ENCODE results near the gene CDH22.

Gene CDH22

GRCh38 chr20:46188866-46189541 is 119.3 kb downstream of the CDH22 start:
- no peak for DNase-seq

GRCh38 chr20:46186210-46186609 is 122.1 kb downstream of the CDH22 start:
- no peak for DNase-seq

DNA sequence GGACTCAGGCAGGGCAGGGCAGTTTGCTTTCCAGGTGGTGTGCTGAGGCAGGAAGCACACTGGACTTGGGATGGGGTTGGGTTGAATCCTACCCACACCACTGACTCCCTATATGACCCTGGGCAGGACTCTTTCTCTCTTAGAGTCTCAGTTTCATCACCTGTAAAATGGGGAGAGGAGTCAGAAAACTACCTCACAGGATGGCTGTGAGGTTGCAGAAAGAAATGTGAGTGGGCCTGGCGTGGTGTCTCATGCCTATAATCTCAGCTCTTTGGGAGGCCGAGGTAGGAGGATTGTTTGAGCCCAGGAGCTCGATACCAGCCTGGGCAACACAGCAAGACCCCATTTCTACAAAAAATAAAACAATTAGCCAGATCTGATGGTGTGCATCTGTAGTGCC is 122.9 kb downstream of the CDH22 start:
- DNase-seq, result no peak

GRCh38 chr20:46183768-46184167 is 124.5 kb downstream of the CDH22 start:
- DNase-seq, result no peak

DNA sequence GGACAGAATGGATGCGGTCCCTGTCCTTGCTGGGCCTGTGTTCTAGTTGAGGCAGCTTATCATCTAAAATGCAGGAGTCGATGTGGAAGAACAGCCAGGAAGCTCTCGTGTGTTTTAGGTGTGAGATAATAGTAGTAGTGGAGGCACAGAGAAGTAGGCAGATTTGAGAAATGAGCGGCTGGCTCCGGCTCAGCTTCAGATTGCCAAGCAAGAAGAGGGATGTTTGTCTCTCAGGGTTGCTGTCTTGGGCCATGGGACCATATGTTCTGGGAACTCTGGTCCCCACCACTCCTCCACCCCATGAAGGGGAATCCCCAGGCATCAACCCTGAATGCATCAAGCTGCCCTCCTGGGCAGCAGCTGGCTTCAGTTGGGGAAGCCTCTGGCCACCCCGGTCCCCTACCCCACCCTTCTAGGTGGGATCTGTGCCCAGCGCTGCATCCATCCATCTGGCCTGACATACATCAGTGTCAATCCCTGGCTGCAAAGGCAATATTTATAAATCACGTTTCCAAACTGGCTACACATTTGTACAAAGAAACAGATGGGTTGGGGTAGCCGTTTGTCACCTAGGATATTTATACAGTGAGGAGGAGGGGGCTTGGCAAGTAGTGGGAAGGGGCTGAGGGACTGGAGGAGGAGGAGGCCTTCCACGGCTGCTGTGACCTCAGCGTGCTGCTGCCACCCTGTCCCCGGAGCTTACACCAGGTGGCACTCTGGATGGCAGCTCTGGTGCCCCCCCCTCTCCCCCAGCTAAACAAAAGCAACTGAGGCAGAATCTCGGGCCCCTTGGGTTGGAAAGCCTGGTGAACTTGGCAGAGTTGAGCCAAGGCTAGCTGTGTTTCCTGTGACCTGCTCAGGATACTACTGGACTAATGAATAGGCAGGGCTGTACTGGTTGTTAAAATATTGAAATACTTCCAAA is 125.8 kb downstream of the CDH22 start:
- no peak for DNase-seq

- DNase-seq, result no peak
Measured at GRCh38 chr20:46179862-46180261, 128.4 kb downstream of the CDH22 start.

DNA sequence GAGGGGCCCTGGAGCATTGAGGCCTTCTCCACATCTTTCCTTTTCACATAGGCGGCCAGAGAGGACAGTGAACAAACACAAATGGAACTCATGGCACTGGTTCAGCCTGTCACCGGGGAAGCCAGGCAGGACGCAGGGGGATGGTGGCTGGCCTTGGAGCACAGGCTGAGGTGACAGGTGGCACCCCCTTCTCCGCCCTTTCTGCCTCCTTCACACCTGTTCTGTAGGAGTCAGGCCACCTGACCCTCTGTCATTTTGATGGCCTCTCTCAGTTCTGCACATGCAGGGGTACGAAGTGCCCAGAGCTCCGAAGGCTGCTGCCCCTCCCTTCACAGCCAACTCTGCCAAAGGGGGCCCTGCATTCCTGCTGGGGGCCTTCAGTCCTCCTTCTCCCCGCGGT is 129.4 kb downstream of the CDH22 start:
- DNase-seq, result no peak

DNA sequence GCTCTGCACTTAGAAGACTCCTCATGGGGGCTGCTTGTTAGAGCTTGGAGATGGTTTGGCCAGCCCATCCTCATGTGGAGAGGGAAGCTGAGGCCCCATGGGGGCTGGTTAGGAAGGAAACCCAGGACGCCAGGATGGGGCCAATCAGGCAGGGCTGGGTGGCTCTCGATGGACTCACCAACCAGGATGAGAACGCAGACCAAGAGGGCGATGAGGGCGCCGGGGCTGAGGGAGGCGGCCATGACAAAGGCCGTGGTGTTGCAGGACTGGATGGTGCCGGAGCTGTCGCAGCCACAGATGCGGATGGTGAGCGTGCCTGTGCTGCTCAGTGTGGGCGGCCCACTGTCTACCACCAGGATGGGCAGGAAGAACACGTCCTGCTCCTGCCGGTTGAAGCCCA is 130.5 kb downstream of the CDH22 start:
- no peak for DNase-seq

GRCh38 chr20:46176739-46177378 is 131.4 kb downstream of the CDH22 start:
- DNase-seq, result no peak

DNA sequence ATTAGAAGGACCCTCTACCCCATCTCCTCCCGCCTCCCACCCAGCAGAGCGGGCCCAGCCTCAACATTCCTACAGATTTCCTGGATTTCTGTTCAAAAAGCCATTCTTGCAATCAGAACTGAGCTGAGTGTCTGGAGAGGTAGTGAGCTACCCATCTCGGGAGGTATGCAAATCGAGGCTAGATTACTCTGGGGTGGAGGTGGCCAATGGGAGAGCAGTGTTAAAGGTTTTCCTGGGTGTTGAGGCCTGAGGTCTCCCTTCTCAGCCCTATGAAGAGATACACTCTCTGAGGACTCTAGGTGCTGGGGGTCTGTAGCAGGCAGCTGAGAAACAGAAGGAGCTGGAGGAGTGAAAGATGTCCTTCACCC is 133.2 kb downstream of the CDH22 start:
- DNase-seq, result no peak

- DNase-seq, result peak; percentile 47
Measured at GRCh38 chr20:46174469-46175126, 133.7 kb downstream of the CDH22 start.

GRCh38 chr20:46173652-46174468 is 134.4 kb downstream of the CDH22 start:
- DNase-seq, result no peak

- DNase-seq, result no peak
Measured at GRCh38 chr20:46172961-46173536, 135.2 kb downstream of the CDH22 start.

DNA sequence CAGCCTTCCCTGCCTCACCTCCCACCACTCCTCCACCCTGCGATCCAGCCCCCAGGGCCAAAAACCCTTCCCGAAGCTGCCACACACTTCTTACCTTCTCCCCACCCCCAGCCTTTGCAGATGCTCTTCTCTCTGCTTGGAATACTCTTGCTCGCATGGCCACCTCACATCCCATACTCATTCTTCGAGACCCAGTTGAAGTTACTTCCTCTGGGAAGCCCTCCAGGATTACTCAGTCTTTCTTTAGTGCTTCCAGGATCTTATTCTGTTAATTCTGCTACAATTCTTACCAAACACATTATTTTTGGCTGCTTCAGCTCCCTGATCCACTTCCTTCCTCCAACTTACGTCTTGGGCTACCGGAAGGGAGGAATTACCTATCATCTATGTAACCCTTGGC is 135.8 kb downstream of the CDH22 start:
- DNase-seq, result no peak

DNA sequence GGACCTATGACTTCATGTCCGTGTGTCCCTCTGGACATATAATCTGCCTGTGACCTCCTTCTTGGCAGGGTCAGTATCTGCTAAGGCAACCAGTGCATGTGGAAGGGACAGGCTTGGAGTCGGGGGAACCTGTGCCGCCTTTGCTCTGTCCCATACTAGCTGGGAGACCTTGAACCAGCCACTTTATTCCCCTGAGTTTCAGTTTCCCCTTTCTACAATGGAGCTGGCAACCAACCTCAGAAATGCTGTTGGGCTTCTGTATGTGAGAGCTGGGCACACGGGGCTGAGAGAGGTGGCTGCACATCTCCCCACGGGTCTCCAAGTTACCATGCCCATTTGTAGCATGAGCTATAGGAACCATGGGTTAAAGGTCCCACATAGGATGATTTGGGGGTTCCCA is 136.4 kb downstream of the CDH22 start:
- DNase-seq, result no peak

DNA sequence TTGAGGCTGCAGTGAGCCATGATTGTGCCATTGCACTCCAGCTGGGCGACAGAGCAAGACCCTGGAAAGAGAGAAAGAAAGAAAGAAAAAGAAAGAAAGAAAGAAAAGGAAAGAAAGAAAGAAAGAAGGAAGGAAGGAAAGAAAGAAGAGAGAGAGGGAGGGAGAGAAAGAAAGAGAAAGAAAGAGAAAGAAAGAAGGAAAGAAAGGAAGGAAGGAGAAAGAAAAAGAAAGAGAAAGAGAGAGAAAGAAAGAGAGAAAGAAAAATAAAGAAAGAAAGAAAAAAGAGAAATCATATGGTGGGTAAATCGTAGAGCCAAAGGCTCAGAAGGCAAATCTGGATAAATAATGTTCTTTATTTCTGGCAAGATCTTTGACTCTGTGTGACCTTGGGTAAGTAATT is 136.8 kb downstream of the CDH22 start:
- no peak for DNase-seq

DNA sequence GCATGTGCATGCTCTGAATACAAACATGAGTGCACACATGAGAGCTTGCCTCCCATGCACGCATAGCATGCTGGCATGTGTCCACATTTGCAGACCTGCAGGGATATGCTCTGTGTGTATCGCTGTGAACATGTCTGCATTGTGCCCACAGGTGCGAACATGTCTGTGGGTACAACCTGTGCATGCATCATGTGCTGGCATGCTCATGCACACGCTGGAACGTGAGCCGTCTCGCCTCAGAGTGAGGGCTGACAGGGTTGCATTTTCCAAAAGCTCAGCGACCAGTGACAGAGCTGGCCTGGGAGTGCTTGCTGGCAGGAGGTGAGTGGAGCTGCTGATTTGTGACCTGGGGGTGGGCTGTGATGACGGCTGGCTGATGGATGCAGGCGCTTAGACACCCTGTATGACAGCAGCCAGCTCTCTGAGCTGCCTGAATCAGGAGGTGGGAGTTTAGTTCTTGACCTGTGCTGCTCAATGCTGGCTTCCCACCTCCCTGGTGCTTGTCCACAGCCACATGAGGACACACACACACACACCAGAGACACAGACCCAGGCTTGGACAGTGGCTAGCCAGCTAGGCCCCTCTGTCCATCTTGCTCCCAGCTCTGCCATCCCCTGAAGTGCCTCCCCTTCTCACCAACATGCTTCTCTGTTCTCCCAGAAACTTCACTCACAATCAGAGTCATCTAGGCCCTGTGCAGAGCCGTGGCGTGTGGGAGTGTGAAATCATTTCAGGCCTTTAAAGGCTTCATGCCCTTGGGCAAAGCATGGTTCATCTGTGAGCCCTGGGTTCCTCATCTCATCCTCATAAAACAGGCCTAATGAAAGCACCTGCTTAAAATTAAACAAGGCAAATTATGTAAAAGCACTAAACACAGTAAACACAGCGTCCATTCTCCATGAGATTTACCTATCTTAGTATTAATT is 138.8 kb downstream of the CDH22 start:
- DNase-seq, result no peak

DNA sequence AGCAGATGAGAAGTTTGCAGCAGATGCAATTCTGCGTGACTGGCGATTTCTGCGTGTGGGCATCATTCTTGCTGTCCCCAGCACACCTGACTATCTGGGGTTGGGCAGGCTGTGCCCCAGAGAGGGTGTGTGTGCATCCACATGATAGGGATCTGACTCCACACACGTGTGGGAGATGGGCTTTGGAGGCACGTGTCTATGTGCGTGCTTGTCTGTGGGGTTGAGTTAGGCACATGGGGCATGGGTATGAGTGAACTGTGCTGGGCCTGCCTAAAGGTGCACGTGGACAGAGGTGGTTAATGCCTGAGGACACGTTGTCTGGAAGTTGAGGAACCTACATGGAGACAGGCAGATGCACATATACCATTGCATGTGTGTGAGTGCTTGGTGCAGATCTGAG is 139.9 kb downstream of the CDH22 start:
- no peak for DNase-seq

DNA sequence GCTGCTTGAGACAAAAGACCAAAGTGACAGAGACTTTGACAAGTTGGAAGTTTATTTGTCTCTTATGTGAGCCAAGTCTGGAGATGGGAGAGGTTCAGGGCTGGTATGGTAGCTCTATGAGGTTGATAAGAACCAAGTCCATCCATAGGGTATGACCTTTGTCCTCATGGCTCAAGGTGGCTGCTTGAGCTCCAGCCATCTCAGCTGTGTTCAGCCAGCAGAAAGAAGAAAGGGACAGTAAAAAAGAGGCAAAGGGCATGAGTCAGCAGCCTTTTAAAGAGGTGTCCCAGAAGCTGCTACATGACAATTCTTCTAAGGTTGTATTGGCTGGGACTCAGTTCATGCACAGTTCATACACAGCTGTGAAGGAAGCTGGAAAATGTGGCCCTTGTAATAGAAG is 141.2 kb downstream of the CDH22 start:
- no peak for DNase-seq

GRCh38 chr20:46164254-46164653 is 144.0 kb downstream of the CDH22 start:
- DNase-seq, result no peak

DNA sequence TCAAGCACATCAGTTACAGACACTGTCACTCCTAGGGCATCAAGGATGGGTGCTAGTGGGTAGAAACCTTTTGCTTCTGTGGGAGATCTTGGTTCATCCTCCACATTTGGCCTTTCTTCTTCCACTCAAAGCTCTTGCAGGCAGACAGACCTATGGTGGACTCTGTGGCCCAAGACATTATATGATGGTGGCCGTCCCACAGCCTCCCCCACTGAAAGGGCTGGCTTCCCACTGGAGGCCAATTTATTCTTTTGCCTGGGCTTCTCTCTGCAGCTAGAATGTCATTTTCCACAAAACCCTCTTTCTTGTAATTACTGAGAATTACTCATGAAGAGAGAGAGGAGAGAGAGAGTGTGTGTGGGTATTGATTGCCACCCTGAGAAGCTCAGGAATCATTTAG is 146.4 kb downstream of the CDH22 start:
- no peak for DNase-seq
